ENCODE data around the gene SLC35D2.

Gene SLC35D2

GRCh38 chr9:96399325-96399633, 15.8 kb upstream of the SLC35D2 start:
- TF ChIP-seq FOXP2 (optimal IDR thresholded peaks at IDR 0.05; ENCODE audit: borderline replicate concordance, extremely low read depth, extremely low read length, insufficient read depth) (no peak), REST (IDR thresholded peaks at IDR 0.05; ENCODE audit: insufficient read depth in 1 of 2, low read depth in 2 of 2, low read length in 2 of 2) (no peak), TAF1 (IDR thresholded peaks at IDR 0.05; ENCODE audit: borderline replicate concordance, insufficient read depth, low read length) (no peak), POLR2AphosphoS5 (IDR thresholded peaks at IDR 0.05; ENCODE audit: low read depth, low read length) (no peak)

GRCh38 chr9:96398582-96399324, 15.2 kb upstream of the SLC35D2 start:
- TF ChIP-seq REST (IDR thresholded peaks at IDR 0.05; ENCODE audit: insufficient read depth in 1 of 2, low read depth in 2 of 2, low read length in 2 of 2) (no peak), SIN3A (IDR thresholded peaks at IDR 0.05; ENCODE audit: borderline replicate concordance, insufficient read depth, low read length) (no peak), POLR2AphosphoS5 (IDR thresholded peaks at IDR 0.05; ENCODE audit: low read depth, low read length) (no peak), TAF1 (IDR thresholded peaks at IDR 0.05; ENCODE audit: borderline replicate concordance, insufficient read depth, low read length) (no peak), FOXP2 (optimal IDR thresholded peaks at IDR 0.05; ENCODE audit: borderline replicate concordance, extremely low read depth, extremely low read length, insufficient read depth) (no peak)

GRCh38 chr9:96395964-96396363, 12.5 kb upstream of the SLC35D2 start:
- TF ChIP-seq SIN3A (IDR thresholded peaks at IDR 0.05; ENCODE audit: borderline replicate concordance, insufficient read depth, low read length) (no peak), POLR2AphosphoS5 (IDR thresholded peaks at IDR 0.05; ENCODE audit: low read depth, low read length) (no peak), REST (IDR thresholded peaks at IDR 0.05; ENCODE audit: insufficient read depth in 1 of 2, low read depth in 2 of 2, low read length in 2 of 2) (no peak), FOXP2 (optimal IDR thresholded peaks at IDR 0.05; ENCODE audit: borderline replicate concordance, extremely low read depth, extremely low read length, insufficient read depth) (no peak), TAF1 (IDR thresholded peaks at IDR 0.05; ENCODE audit: borderline replicate concordance, insufficient read depth, low read length) (no peak)

- TF ChIP-seq TAF1 (IDR thresholded peaks at IDR 0.05; ENCODE audit: borderline replicate concordance, insufficient read depth, low read length) (no peak), FOXP2 (optimal IDR thresholded peaks at IDR 0.05; ENCODE audit: borderline replicate concordance, extremely low read depth, extremely low read length, insufficient read depth) (no peak), REST (IDR thresholded peaks at IDR 0.05; ENCODE audit: insufficient read depth in 1 of 2, low read depth in 2 of 2, low read length in 2 of 2) (no peak), POLR2AphosphoS5 (IDR thresholded peaks at IDR 0.05; ENCODE audit: low read depth, low read length) (no peak), SIN3A (IDR thresholded peaks at IDR 0.05; ENCODE audit: borderline replicate concordance, insufficient read depth, low read length) (no peak)
These were observed 11.5 kb upstream of the SLC35D2 start for GRCh38 chr9:96394832-96395496.

All from PFSK-1 (cell line).